ENCODE results near the gene C20orf96. TPM values are rescaled to one million over a fixed set of nuclear protein-coding genes. Genes with fewer than 3 reads are reported as not detected.

The C20orf96 gene
- total RNA-seq, 1 experiment from 2014 or later = 20.5 TPM

DNA sequence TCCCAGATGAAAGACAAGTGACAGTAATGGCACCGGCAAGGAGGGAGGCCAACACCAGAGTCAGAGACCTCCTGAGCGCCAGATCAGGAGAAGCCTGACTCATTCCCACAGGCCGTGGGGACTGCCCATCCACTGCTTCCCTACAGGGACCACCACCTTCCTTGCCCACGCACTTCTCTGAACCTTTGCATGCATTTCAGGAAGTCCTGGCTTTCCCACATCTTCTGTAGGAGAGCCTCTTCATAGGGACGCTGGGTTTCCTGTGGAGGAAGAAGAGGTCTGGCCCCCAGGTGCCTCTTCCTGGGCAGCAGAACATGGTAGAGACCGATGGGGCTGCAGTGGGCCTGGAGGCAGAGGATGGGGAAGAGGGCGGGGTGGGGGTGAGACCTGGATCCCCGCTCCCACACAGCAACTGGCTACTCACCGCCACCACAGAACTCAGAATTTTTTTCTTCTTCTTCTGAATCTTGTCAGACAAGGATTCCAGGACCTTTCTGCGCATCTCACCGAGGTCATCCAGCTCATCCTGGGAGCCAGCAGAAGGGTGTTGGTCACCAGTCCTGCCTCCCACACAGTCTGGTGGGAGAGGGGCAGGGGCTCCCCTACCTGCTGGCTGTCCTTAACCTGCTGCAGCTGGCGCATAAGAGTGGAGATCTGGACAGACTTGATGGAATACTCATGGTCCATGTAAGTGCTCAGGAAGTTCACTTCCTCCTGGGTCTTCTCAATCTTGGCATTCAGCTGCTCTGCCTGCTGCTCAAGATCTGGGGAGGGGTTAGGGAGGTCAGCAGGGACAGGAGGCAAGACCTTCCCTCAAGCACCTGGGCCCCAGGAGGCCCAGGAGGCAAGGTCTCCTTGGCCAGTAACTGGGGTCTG lies 13.7 kb downstream of the C20orf96 start:
- DNase-seq (ENCODE audit: low read depth, low spot score) (no peak), ATAC-seq (0 out of 2 replicates have a peak, but pooled peaks have one; percentile 14)
- ChIA-PET CTCF (no interaction called here), POLR2A (no interaction called here)
- Histone ChIP-seq H3K9me3 (ENCODE audit: control insufficient read depth, insufficient read depth, low read depth, low read length) (no peaks in the 10 kb centered on the region), H3K4me3 (ENCODE audit: low read depth in 2 of 2, low read length in 2 of 2) (no peak overlapping the region), H3K27me3 (ENCODE audit: control insufficient read depth, insufficient read depth, low read length) (no peaks in the 10 kb centered on the region), H3K27ac (ENCODE audit: low read length) (no peak overlapping the region), H3K36me3 (ENCODE audit: control insufficient read depth, insufficient read depth, low read length) (no peaks in the 10 kb centered on the region), H3K4me1 (ENCODE audit: control insufficient read depth, insufficient read depth, low read length) (no peaks in the 10 kb centered on the region)
- intact Hi-C loops (cut with micrococcal nuclease; ENCODE audit: unreplicated experiment) (no loop called here), in situ Hi-C loops (cut with HindIII; ENCODE audit: low pct_unique_long_range_greater_than_20kb, low sequenced_read_pairs) (no loop called here)
- BruUV-seq (replicated peaks) = TSS peak; percentile 43
- no peak for TF ChIP-seq REST (IDR thresholded peaks at IDR 0.05; ENCODE audit: insufficient read depth in 1 of 2, low read depth in 2 of 2, low read length in 1 of 2)
- TF ChIP-seq SIN3A (IDR thresholded peaks at IDR 0.05; ENCODE audit: borderline replicate concordance, insufficient read depth, low read depth, low read length) = no peak
- TF ChIP-seq CTCF (IDR thresholded peaks at IDR 0.05) = no peak
- TF ChIP-seq POLR2AphosphoS5 (IDR thresholded peaks at IDR 0.05; ENCODE audit: low read depth, low read length) = no peak
- no peak for TF ChIP-seq TCF7L2 (IDR thresholded peaks at IDR 0.05; ENCODE audit: low read depth, low read length)

DNA sequence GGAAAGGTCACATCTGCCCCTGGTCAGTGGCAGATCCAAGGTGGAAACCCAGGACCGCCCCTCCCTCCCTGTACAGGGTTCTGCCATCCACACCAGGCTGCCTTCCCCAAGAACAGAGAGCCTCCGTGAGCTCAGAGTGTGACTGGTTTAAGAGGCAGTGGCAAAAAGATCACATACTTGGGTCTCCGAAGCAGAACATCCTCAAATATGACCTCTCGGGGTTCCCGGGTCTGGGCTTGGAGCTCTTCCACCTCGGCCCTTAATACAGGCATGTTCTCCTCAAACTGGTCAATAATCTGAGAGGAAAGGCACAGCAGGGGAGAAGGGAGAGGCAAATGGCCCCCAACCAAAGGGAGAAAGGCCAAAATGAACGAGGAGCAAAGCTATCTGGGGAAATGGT lies 14.8 kb downstream of the C20orf96 start:
- ATAC-seq (no peak), DNase-seq (ENCODE audit: low read depth, low spot score) (no peak)
- POLR2A ChIA-PET = no interaction called here
- Histone ChIP-seq H3K4me1 (ENCODE audit: control insufficient read depth, insufficient read depth, low read length) (no peaks in the 10 kb centered on the region), H3K9me3 (ENCODE audit: control insufficient read depth, insufficient read depth, low read depth, low read length) (no peaks in the 10 kb centered on the region), H3K27ac (ENCODE audit: low read length) (no peak overlapping the region), H3K36me3 (ENCODE audit: control insufficient read depth, insufficient read depth, low read length) (no peaks in the 10 kb centered on the region), H3K4me3 (ENCODE audit: low read depth in 2 of 2, low read length in 2 of 2) (no peak overlapping the region), H3K27me3 (ENCODE audit: control insufficient read depth, insufficient read depth, low read length) (no peaks in the 10 kb centered on the region)
- intact Hi-C loops (cut with micrococcal nuclease; ENCODE audit: unreplicated experiment) (no loop called here), in situ Hi-C loops (cut with HindIII; ENCODE audit: low pct_unique_long_range_greater_than_20kb, low sequenced_read_pairs) (no loop called here)
- TF ChIP-seq CTCF (IDR thresholded peaks at IDR 0.05) (no peak), POLR2AphosphoS5 (IDR thresholded peaks at IDR 0.05; ENCODE audit: low read depth, low read length) (no peak), REST (IDR thresholded peaks at IDR 0.05; ENCODE audit: insufficient read depth in 1 of 2, low read depth in 2 of 2, low read length in 1 of 2) (no peak), TCF7L2 (IDR thresholded peaks at IDR 0.05; ENCODE audit: low read depth, low read length) (no peak)
- CTCF ChIA-PET = no interaction called here
- BruUV-seq (replicated peaks) = no TSS peak
